NCI-H1436 (cell line): ENCODE measurements around the gene DGKI.
A peak's percentile ranks its signal among the peaks of the same experiment; 100 is the strongest.

Source experiments
- DNase-seq: peaks from one replicate; lab custom pipeline; 2025; lab: John Stamatoyannopoulos, UW

The DGKI gene

GRCh38 chr7:137789215-137789882, 57.4 kb downstream of the DGKI start:
- DNase-seq: no peak

DNA sequence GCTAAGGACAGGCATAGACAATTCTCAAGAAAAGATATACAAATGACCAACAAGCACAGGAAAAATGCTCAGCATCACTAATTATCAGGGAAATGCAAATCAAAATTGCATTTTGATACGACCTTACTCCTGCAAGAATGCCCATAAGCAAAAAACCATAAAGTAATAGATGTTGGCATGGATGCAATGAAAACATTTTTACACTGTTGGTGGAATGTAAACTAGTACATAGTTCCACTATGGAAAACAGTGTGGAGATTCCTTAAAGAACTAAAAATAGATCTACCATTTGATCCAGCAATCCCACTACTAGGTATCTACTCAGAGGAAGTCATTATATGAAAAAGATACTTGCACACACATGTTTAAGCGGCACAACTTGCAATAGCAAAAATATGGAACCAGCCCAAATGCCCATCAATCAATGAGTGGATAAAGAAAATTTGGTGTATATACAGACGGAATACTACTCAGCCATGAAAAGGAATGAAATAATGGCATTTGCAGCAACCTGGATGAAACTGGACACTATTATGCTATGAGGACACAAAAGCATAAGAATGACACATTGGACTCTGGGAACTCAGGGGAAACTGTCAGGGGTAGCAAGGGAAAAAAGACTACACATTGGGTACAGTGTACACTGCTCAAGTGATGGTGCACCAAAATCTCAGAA, 59.3 kb downstream of the DGKI start:
- DNase-seq: no peak

GRCh38 chr7:137778511-137778910, 68.3 kb downstream of the DGKI start:
- DNase-seq: no peak

GRCh38 chr7:137774793-137775201, 72.0 kb downstream of the DGKI start:
- DNase-seq: no peak

- no peak for DNase-seq
Measured at GRCh38 chr7:137772748-137773147, 74.0 kb downstream of the DGKI start.

GRCh38 chr7:137772316-137772715, 74.5 kb downstream of the DGKI start:
- no peak for DNase-seq

DNA sequence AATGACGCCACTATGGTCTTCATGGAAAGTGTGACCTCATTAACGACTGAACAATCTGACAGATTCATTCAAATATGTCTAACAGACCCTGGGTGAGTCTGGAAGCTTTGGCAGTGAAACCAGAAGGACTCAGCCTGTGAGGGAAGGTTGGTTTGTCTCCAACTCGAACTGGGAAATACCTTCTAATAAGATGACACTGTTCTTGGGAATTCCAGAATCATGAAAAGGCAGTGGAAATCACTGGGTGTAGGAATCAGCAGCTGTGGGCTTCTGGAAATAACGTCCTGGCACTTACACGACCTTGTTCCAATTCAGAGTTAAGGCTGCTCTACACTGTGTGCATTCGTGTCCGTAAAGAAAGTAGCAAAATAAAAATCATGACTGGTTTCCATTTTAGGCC, 75.1 kb downstream of the DGKI start:
- DNase-seq: no peak

GRCh38 chr7:137771273-137771672, 75.5 kb downstream of the DGKI start:
- DNase-seq: no peak

- no peak for DNase-seq
Measured at GRCh38 chr7:137768366-137768765, 78.4 kb downstream of the DGKI start.

- no peak for DNase-seq
Measured at GRCh38 chr7:137762334-137762733, 84.4 kb downstream of the DGKI start.

DNA sequence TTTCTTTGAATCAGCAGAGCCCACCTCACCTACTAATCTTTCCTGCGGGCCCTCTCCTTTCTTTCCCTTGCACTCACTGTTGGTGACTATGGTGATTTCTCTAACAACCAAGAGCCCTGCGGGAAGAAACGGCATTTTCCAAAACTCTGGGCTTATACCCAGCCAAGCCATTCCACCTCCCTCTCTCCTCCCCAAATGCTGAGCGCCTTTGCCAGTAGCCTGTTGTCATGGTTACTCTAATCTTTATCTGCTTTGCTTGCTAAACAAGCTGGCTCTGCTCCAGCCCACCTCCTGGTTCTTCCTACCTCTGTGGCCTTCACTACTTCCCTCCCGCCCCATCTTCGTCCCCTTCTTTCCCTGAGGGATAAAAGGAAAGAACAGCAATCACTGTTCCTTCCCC, 86.7 kb downstream of the DGKI start:
- peak; percentile 7 for DNase-seq

- DNase-seq: no peak
Measured at GRCh38 chr7:137757146-137757925, 89.4 kb downstream of the DGKI start.

DNA sequence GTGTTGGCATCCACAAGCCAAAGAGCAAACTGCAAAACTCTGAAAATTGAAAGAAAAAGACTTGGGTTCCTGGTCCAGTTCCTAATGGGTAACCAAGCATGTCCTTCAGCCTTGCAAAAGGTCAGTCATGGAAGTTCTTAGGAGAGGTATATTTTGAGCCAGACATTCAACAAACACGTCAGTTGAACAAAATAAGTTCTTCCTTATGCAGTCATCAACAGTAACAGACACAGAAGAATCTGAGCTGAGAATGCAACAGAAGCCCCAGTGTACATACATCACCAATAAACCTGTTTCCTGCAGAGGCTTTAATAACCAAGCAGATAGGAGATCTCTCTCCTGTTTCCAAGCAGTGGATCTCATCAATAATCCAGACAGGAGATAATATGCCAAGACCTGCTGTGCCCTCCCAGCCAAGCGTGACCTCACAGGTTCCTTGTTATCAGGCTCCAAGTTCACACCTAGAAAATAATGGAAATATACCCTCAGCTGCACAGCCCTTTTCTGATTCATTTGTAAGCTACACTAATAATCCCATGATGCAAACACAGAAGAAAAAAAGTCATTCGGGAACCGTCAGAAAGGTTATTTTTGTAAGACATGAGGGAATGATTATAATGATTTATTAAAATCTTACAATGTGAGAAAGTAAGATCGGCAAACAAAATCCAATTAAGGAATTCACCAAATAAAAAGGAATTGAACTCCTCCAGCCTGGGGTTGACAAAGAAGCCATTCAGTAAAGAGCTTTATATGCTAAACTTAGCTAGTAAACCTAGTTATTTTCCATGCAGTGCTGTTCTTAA, 90.7 kb downstream of the DGKI start:
- no peak for DNase-seq

- DNase-seq: no peak
Measured at GRCh38 chr7:137755427-137755826, 91.3 kb downstream of the DGKI start.

GRCh38 chr7:137753948-137754851, 92.6 kb downstream of the DGKI start:
- DNase-seq: no peak

DNA sequence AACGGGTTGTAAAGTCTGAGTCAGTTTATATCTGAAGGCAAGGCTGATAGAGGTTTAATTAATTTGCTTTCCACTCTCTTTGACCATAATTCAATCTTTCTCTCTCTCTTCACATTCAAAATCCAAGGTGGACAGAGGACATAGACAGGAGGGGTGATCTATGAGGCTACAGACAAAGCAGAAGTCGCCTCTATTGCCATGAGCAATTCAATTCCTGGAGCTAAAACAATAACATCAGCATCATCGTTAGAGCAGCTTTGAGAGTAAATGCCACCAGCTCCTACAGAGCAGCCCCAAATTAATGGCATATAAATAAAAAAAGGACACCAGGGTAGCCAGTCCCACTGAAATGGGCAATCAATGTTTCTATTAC, 93.2 kb downstream of the DGKI start:
- no peak for DNase-seq

DNA sequence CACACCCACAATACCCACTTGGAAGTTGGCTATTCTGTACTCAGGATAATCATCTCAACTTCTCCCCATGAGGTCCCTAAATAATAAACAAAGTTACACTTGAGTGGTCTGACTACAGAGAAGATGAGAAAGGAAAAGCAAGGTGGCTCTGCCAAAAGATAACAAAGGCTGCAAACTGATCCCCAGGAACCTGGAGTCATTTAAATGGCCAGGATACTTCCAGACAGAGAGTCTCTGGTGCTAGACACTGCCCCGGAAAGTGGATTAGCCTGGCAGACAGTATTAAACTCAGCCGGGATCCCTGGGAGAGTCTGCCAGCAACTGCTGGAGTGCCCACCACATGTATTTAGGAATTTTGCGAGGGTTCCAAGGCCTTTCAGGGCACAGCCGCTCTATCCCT, 93.7 kb downstream of the DGKI start:
- DNase-seq: no peak

- no peak for DNase-seq
Measured at GRCh38 chr7:137751361-137752009, 95.3 kb downstream of the DGKI start.

GRCh38 chr7:137747359-137748031, 99.3 kb downstream of the DGKI start:
- no peak for DNase-seq

GRCh38 chr7:137743021-137743420, 103.8 kb downstream of the DGKI start:
- DNase-seq: no peak
